ENCODE measurements around the gene PAN3.

DNA sequence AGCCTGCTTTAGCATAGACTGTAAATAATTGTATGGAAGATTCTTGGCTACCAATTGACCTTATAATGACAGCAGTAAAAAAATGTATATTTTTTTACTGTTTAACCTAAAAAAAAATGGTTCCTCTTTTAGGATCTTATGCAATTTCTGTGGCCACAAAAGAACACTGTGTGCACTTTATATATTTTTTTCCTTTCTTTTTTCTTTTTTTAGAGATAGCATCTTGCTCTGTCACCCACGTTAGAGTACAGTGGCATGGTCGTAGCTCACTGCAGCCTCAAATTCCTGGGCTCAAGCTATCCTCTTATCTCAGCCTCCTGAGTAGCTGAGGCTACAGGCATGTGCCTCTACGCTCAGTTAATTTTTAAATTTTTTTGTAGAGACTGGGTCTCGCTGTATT is 44.0 kb upstream of the PAN3 start:
- TF ChIP-seq TOX (CRISPR knock-in tag; IDR thresholded peaks at IDR 0.05; ENCODE audit: borderline replicate concordance) (no peak), GLIS3 (CRISPR knock-in tag; IDR thresholded peaks at IDR 0.05) (no peak), ZFP30 (CRISPR knock-in tag; IDR thresholded peaks at IDR 0.05) (no peak), ZC3H10 (CRISPR knock-in tag; IDR thresholded peaks at IDR 0.05) (no peak)
- TF ChIP-seq, protein P1, sequence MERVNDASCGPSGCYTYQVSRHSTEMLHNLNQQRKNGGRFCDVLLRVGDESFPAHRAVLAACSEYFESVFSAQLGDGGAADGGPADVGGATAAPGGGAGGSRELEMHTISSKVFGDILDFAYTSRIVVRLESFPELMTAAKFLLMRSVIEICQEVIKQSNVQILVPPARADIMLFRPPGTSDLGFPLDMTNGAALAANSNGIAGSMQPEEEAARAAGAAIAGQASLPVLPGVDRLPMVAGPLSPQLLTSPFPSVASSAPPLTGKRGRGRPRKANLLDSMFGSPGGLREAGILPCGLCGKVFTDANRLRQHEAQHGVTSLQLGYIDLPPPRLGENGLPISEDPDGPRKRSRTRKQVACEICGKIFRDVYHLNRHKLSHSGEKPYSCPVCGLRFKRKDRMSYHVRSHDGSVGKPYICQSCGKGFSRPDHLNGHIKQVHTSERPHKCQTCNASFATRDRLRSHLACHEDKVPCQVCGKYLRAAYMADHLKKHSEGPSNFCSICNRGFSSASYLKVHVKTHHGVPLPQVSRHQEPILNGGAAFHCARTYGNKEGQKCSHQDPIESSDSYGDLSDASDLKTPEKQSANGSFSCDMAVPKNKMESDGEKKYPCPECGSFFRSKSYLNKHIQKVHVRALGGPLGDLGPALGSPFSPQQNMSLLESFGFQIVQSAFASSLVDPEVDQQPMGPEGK (CRISPR knock-in tag; IDR thresholded peaks at IDR 0.05; ENCODE audit: borderline replicate concordance): no peak
- TF ChIP-seq, protein P2, sequence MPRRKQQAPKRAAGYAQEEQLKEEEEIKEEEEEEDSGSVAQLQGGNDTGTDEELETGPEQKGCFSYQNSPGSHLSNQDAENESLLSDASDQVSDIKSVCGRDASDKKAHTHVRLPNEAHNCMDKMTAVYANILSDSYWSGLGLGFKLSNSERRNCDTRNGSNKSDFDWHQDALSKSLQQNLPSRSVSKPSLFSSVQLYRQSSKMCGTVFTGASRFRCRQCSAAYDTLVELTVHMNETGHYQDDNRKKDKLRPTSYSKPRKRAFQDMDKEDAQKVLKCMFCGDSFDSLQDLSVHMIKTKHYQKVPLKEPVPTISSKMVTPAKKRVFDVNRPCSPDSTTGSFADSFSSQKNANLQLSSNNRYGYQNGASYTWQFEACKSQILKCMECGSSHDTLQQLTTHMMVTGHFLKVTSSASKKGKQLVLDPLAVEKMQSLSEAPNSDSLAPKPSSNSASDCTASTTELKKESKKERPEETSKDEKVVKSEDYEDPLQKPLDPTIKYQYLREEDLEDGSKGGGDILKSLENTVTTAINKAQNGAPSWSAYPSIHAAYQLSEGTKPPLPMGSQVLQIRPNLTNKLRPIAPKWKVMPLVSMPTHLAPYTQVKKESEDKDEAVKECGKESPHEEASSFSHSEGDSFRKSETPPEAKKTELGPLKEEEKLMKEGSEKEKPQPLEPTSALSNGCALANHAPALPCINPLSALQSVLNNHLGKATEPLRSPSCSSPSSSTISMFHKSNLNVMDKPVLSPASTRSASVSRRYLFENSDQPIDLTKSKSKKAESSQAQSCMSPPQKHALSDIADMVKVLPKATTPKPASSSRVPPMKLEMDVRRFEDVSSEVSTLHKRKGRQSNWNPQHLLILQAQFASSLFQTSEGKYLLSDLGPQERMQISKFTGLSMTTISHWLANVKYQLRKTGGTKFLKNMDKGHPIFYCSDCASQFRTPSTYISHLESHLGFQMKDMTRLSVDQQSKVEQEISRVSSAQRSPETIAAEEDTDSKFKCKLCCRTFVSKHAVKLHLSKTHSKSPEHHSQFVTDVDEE (CRISPR knock-in tag; IDR thresholded peaks at IDR 0.05): no peak

All from SK-N-SH treated with all-trans-retinoic acid at 6 μM for 48 hours (cell line).